Forelimb muscle (tissue), 1 donor: Measurements from ENCODE around the gene KCNMA1. TPM values are rescaled to one million over a fixed set of nuclear protein-coding genes. Genes with fewer than 3 reads are reported as not detected.
A peak's percentile ranks its signal among the peaks of the same experiment; 100 is the strongest.

Experiments
- DNase-seq: peaks from one replicate; pipeline ENCODE4 v3.0.0-alpha.2; 2013; ENCODE audit warnings: low read depth
- polyA plus RNA-seq: library from polyadenylated mRNA; unstranded; fragments of 120-200 nt; gene quantifications from one replicate; pipeline ENCODE4 v1.2.1, GENCODE V29; 2013; ENCODE audit not compliant: insufficient read length

Gene KCNMA1
- polyA plus RNA-seq, 1 donor: 15.1 TPM

- DNase-seq: peak; percentile 83
Observed at GRCh38 chr10:76868098-76868977, 769.3 kb downstream of the KCNMA1 start.

- no peak for DNase-seq
Observed at GRCh38 chr10:76866841-76867586, 770.6 kb downstream of the KCNMA1 start.

GRCh38 chr10:76864922-76865321, 772.7 kb downstream of the KCNMA1 start:
- no peak for DNase-seq

GRCh38 chr10:76858721-76859120, 778.9 kb downstream of the KCNMA1 start:
- DNase-seq: no peak

GRCh38 chr10:76840802-76841201, 796.8 kb downstream of the KCNMA1 start:
- DNase-seq: no peak

GRCh38 chr10:76839276-76839675, 798.3 kb downstream of the KCNMA1 start:
- DNase-seq: peak; percentile 19

- no peak for DNase-seq
Observed at GRCh38 chr10:76830218-76830617, 807.4 kb downstream of the KCNMA1 start.

- no peak for DNase-seq
Observed at GRCh38 chr10:76829724-76830123, 807.9 kb downstream of the KCNMA1 start.
